Lower lobe of right lung (tissue), 2 donors: ENCODE results near the gene CFAP251. TPM values are rescaled to one million over a fixed set of nuclear protein-coding genes. Genes with fewer than 3 reads are reported as not detected.

Experiments
- ATAC-seq, 2 donors: fragments of 200-7000 bp; cut with Tn5 transposase; one replicate each; pipeline ENCODE4 v1.9.1; 2020 to 2022; ENCODE audit warnings: mild to moderate bottlenecking in 2 of 2, moderate library complexity in 2 of 2
- DNase-seq: peaks from one replicate; pipeline ENCODE4 v3.0.0-alpha.2; 2020
- H3K27ac ChIP-seq: fragments of 200-600 bp; one replicate; pipeline ENCODE4 v1.8.0; 2022
- H3K27me3 ChIP-seq: fragments of 200-600 bp; one replicate; pipeline ENCODE4 v1.8.0; 2022; ENCODE audit warnings: low read depth
- H3K36me3 ChIP-seq: fragments of 200-600 bp; one replicate; pipeline ENCODE4 v1.8.0; 2022; ENCODE audit warnings: mild to moderate bottlenecking
- H3K4me1 ChIP-seq: fragments of 200-600 bp; one replicate; pipeline ENCODE4 v1.8.0; 2022
- H3K4me3 ChIP-seq: fragments of 200-600 bp; one replicate; pipeline ENCODE4 v1.8.0; 2022; ENCODE audit warnings: mild to moderate bottlenecking
- H3K9me3 ChIP-seq: fragments of 200-600 bp; one replicate; pipeline ENCODE4 v1.8.0; 2022
- CTCF ChIP-seq: fragments of 200-600 bp; IDR thresholded peaks from one replicate; pipeline ENCODE4 v1.8.0; 2022; ENCODE audit warnings: antibody characterized with exemption, mild to moderate bottlenecking
- intact Hi-C: fragments of 100-400 bp; cut with DNase I; formaldehyde crosslinking; loops from one replicate; pipeline ENCODE4 v1.11.0; 2022
- total RNA-seq: library from RNA; stranded (reverse); fragmentation: NEBNext Ultra II Directional; extraction: Animal tissue kit (Norgen Biotek cat#: 25700); gene quantifications from one replicate; pipeline ENCODE4 v1.2.1, GENCODE V29; 2021
- donor health status: DM: no; HTN: yes; CAD: no; lungs with severe emphysema.

Gene CFAP251
- total RNA-seq, 1 donor from 2014 or later = 8.2 TPM

- H3K9me3 ChIP-seq = no peaks in the 10 kb centered on the region
- no peak for ATAC-seq
- intact Hi-C loops = no loop called here
- H3K36me3 ChIP-seq = no peaks in the 10 kb centered on the region
- no peak for TF ChIP-seq CTCF
- H3K27ac ChIP-seq = no peak overlapping the region
- no peak overlapping the region for H3K4me3 ChIP-seq
- no peaks in the 10 kb centered on the region for H3K27me3 ChIP-seq
- DNase-seq = peak; percentile 11
- H3K4me1 ChIP-seq = peaks cover 8% of the 10 kb centered on the region
Observed at GRCh38 chr12:122001466-122002209, 83.2 kb downstream of the CFAP251 start.

- Histone ChIP-seq H3K4me3 (no peak overlapping the region), H3K9me3 (no peaks in the 10 kb centered on the region), H3K36me3 (no peaks in the 10 kb centered on the region), H3K4me1 (peaks cover 5% of the 10 kb centered on the region), H3K27ac (peak overlapping the region; percentile 67), H3K27me3 (no peaks in the 10 kb centered on the region)
- intact Hi-C loops = no loop called here
- no peak for TF ChIP-seq CTCF
- ATAC-seq (peak in 1 of 2 donors; percentile 38), DNase-seq (peak; percentile 30)
Observed at GRCh38 chr12:122003651-122004611, 85.5 kb downstream of the CFAP251 start.

- Histone ChIP-seq H3K27me3 (no peaks in the 10 kb centered on the region), H3K9me3 (no peaks in the 10 kb centered on the region), H3K4me1 (peaks cover 5% of the 10 kb centered on the region), H3K36me3 (no peaks in the 10 kb centered on the region), H3K27ac (peak overlapping the region; percentile 67), H3K4me3 (no peak overlapping the region)
- ATAC-seq (peak; percentile 28 to 65), DNase-seq (peak; percentile 43)
- no peak for TF ChIP-seq CTCF
- intact Hi-C loops = no loop called here
Observed at GRCh38 chr12:122004633-122005071, 86.3 kb downstream of the CFAP251 start.

GRCh38 chr12:122005252-122005776, 86.9 kb downstream of the CFAP251 start:
- no peaks in the 10 kb centered on the region for H3K9me3 ChIP-seq
- ATAC-seq (no peak), DNase-seq (peak; percentile 12)
- H3K27ac ChIP-seq = peak overlapping the region; percentile 31
- no peaks in the 10 kb centered on the region for H3K27me3 ChIP-seq
- peaks cover 5% of the 10 kb centered on the region for H3K4me1 ChIP-seq
- H3K4me3 ChIP-seq = no peak overlapping the region
- TF ChIP-seq CTCF = no peak
- intact Hi-C loops = no loop called here
- no peaks in the 10 kb centered on the region for H3K36me3 ChIP-seq

GRCh38 chr12:122006186-122006926, 88.0 kb downstream of the CFAP251 start:
- intact Hi-C loops = no loop called here
- TF ChIP-seq CTCF = no peak
- H3K9me3 ChIP-seq = no peaks in the 10 kb centered on the region
- no peaks in the 10 kb centered on the region for H3K36me3 ChIP-seq
- peaks cover 5% of the 10 kb centered on the region for H3K4me1 ChIP-seq
- H3K4me3 ChIP-seq = no peak overlapping the region
- ATAC-seq (no peak), DNase-seq (peak; percentile 37)
- no peak overlapping the region for H3K27ac ChIP-seq
- H3K27me3 ChIP-seq = no peaks in the 10 kb centered on the region
